ENCODE results near the gene POLA1.

Gene POLA1

GRCh38 chrX:25004040-25004439 is 310.3 kb downstream of the POLA1 start:
- no peaks in the 10 kb centered on the region for H3K36me3 Mint-ChIP-seq (ENCODE audit: low read depth)
- TF ChIP-seq CTCF (IDR thresholded peaks at IDR 0.05; ENCODE audit: unreplicated experiment in 3 of 3): no peak
- peaks cover 30% of the 10 kb centered on the region for H3K4me1 Mint-ChIP-seq
- H3K4me3 Mint-ChIP-seq: peak overlapping the region; percentile 77 to 85 (median 80)
- H3K27ac Mint-ChIP-seq: peak overlapping the region in 2 of 3 experiments; percentile 11 to 22
- H3K9me3 Mint-ChIP-seq: no peaks in the 10 kb centered on the region
- H3K27me3 Mint-ChIP-seq (ENCODE audit: low read depth): peaks cover 98% of the 10 kb centered on the region

- H3K27ac Mint-ChIP-seq: peak overlapping the region in 2 of 3 experiments; percentile 11 to 22
- H3K27me3 Mint-ChIP-seq (ENCODE audit: low read depth): peaks cover 98% of the 10 kb centered on the region
- H3K4me3 Mint-ChIP-seq: peak overlapping the region; percentile 43 to 80 (median 77)
- H3K36me3 Mint-ChIP-seq (ENCODE audit: low read depth): no peaks in the 10 kb centered on the region
- TF ChIP-seq CTCF (IDR thresholded peaks at IDR 0.05; ENCODE audit: unreplicated experiment in 3 of 3): no peak
- H3K4me1 Mint-ChIP-seq: peaks cover 35% of the 10 kb centered on the region
- H3K9me3 Mint-ChIP-seq: no peaks in the 10 kb centered on the region
Observed at GRCh38 chrX:25004485-25005032, 310.8 kb downstream of the POLA1 start.

GRCh38 chrX:25005034-25005381 is 311.3 kb downstream of the POLA1 start:
- H3K4me3 Mint-ChIP-seq: peak overlapping the region in 2 of 3 experiments; percentile 23 to 30
- H3K27ac Mint-ChIP-seq: no peak overlapping the region
- H3K27me3 Mint-ChIP-seq (ENCODE audit: low read depth): peaks cover 98% of the 10 kb centered on the region
- TF ChIP-seq CTCF (IDR thresholded peaks at IDR 0.05; ENCODE audit: unreplicated experiment in 3 of 3): no peak
- H3K36me3 Mint-ChIP-seq (ENCODE audit: low read depth): no peaks in the 10 kb centered on the region
- no peaks in the 10 kb centered on the region for H3K9me3 Mint-ChIP-seq
- peaks cover 36% of the 10 kb centered on the region for H3K4me1 Mint-ChIP-seq

GRCh38 chrX:25005382-25006185 is 311.9 kb downstream of the POLA1 start:
- H3K4me1 Mint-ChIP-seq: peaks cover 36% of the 10 kb centered on the region
- TF ChIP-seq CTCF (IDR thresholded peaks at IDR 0.05; ENCODE audit: unreplicated experiment in 3 of 3): no peak
- H3K4me3 Mint-ChIP-seq: peak overlapping the region; percentile 59 to 74 (median 62)
- H3K27ac Mint-ChIP-seq: no peak overlapping the region
- H3K27me3 Mint-ChIP-seq (ENCODE audit: low read depth): peaks cover 98% of the 10 kb centered on the region
- H3K9me3 Mint-ChIP-seq: no peaks in the 10 kb centered on the region
- no peaks in the 10 kb centered on the region for H3K36me3 Mint-ChIP-seq (ENCODE audit: low read depth)

GRCh38 chrX:25006586-25007058 is 312.9 kb downstream of the POLA1 start:
- no peak overlapping the region for H3K27ac Mint-ChIP-seq
- peak overlapping the region; percentile 59 to 74 (median 62) for H3K4me3 Mint-ChIP-seq
- no peak for TF ChIP-seq CTCF (IDR thresholded peaks at IDR 0.05; ENCODE audit: unreplicated experiment in 3 of 3)

More at GRCh38 chrX:25006586-25007058, 312.9 kb downstream of the POLA1 start:
- H3K4me1 Mint-ChIP-seq: peaks cover 39% of the 10 kb centered on the region
- H3K9me3 Mint-ChIP-seq: no peaks in the 10 kb centered on the region
- H3K27me3 Mint-ChIP-seq (ENCODE audit: low read depth): peaks cover 98% of the 10 kb centered on the region
- no peaks in the 10 kb centered on the region for H3K36me3 Mint-ChIP-seq (ENCODE audit: low read depth)

Data from nephron (organoid).